GM18858 (cell line): Measurements from ENCODE around the gene UBE4A.

Experiments
- ATAC-seq: cut with Tn5 transposase; IDR thresholded peaks from one replicate; pipeline ENCODE4 v1.9.1; 2021; ENCODE audit not compliant: unreplicated experiment

The UBE4A gene

DNA sequence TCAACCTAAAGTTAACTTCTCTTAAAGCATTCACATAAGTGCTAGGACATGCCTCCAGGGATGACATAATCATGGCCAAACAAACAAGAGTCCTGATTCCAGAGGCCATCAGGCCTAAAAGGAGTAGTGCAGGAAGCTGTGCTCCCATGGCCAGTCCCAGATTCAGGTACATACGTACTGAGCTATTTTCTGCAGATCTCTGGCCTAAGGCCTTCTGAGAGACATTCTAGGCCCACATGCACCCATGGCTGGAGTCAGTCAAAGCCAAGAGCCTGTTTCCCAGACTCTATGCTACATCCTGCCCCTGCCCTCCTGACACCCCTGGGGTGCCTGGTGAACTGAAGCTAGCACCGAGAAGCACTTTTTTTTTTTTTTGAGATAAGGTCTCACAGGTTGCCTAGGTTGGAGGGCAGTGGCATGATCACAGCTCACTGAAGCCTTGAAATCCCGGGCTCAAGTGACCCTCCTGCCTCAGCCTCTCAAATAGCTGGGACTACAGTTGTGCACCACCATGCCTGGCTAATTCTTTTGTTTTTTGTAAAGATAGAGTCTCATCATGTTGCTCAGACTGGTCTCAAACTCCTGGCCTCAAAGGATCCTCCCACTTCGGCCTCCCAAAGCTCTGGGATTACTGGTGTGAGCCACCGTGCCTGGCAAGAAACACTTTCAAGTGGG lies 17.4 kb upstream of the UBE4A start:
- ATAC-seq: no peak

DNA sequence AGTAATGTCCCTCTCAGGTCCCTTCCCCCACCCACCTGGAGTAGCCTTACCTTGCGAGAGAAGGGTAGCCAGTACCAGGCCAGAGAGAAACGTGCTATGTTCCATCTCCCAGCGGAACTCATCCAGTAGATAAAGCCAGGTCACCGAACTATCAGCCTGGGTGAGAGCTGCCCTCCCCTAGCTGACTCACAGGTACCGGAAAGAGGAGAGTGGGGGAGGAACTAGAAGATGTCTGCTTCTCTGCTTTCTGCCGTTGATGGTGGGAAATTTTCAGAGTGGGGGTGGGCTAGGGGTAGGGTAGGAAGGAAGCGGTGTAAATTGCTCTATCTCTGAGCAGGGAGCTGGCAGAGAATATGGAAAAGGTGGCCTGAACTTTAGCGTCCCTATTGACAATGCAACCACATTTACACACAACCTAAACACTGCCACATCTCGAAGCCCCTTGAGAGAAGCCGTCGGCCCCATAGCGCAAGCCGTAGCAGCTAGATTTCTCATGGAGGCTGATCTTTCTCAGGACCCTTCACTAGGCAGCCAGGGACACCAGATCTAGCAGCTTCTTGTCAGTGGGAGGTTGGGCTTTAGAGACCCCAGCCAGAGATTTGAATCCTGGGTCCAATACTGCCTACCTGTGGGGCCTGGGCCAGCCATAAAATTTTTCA lies 16.8 kb upstream of the UBE4A start, which contains the start of gene CD3D:
TSS of gene CD3D (minus strand) at position 203 of the 659 bp plus-strand sequence. CDS start at position 105, 98 bp downstream.
- ATAC-seq: no peak

DNA sequence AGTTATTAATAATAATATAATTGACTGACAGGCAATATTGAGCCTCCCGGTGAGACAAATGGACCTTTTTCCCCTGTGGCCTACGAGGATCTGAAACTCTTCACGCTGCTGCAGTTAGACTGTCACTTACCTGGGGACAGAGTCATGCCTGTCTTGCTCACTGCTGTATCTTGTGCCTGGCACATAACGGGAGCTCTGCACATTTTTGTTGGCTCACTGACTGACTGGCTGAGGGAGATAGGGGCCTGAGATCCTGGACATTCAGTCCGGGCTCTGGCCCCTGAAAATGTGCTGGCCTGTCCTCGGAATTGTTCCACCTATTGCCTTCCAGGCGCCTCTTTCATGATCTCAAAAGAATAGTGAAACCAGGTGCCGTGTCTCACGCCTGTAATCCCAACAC lies 16.2 kb upstream of the UBE4A start:
- no peak for ATAC-seq

DNA sequence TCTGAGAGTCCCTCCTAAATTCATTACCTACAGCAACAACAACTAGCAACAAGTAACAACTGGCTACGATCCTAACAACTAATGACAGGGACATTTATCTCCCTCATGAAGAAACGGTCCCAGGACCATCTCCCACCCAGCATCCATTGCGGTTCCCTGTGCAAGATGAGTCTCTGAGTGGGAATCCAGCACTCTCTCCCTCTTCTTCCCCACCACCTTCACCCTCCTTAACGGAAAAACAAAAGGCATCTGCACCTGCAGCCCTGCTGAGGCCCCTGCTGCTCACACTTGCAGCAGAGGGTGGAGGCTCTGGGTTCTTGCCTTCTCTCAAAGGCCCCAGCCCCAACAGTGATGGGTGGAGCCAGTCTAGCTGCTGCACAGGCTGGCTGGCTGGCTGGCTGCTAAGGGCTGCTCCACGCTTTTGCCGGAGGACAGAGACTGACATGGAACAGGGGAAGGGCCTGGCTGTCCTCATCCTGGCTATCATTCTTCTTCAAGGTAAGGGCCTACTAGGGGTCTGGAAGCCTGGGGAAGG lies 15.4 kb upstream of the UBE4A start, which contains the start of gene CD3G:
TSS of gene CD3G (plus strand) at position 364 of the 535 bp plus-strand sequence. CDS start at position 444, 80 bp downstream.
- ATAC-seq: no peak

DNA sequence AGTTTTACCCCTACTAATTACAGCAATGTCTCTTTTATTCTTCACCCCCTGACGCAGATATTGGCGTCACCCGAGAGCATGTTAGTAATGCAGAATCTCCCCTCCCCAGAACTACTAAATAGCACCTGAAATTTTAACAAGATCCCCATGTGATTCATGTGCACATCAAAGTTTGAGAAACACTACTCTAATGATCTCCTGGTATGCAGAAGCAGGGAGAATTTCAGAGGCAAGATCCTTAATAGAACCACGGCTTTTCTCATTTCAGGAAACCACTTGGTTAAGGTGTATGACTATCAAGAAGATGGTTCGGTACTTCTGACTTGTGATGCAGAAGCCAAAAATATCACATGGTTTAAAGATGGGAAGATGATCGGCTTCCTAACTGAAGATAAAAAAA lies 9.9 kb upstream of the UBE4A start:
- ATAC-seq: no peak

DNA sequence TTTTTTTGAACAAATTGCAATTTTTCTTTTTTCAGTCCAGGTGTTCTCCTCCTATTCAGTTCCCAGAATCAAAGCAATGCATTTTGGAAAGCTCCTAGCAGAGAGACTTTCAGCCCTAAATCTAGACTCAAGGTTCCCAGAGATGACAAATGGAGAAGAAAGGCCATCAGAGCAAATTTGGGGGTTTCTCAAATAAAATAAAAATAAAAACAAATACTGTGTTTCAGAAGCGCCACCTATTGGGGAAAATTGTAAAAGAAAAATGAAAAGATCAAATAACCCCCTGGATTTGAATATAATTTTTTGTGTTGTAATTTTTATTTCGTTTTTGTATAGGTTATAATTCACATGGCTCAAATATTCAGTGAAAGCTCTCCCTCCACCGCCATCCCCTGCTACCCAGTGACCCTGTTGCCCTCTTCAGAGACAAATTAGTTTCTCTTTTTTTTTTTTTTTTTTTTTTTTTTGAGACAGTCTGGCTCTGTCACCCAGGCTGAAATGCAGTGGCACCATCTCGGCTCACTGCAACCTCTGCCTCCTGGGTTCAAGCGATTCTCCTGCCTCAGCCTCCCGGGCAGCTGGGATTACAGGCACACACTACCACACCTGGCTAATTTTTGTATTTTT lies 6.2 kb upstream of the UBE4A start:
- ATAC-seq: no peak

DNA sequence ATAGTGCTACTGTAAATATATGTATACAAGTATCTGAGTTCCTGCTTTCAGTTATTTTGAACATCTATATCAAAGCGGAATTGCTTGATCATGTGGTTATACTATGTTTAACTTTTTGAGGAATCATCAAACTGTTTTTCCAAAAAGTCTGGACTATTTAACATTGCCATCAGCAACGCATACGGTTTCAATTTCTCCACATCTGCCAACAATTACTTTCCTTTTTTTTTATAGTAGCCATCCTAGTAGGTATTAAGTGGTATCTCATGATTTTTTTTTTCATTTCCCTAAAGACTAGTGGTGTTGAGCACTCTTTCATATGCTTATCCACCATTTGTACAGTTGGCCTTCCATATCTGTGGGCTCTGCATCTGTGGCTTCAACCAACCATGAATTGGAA lies 1.3 kb upstream of the UBE4A start:
- no peak for ATAC-seq

DNA sequence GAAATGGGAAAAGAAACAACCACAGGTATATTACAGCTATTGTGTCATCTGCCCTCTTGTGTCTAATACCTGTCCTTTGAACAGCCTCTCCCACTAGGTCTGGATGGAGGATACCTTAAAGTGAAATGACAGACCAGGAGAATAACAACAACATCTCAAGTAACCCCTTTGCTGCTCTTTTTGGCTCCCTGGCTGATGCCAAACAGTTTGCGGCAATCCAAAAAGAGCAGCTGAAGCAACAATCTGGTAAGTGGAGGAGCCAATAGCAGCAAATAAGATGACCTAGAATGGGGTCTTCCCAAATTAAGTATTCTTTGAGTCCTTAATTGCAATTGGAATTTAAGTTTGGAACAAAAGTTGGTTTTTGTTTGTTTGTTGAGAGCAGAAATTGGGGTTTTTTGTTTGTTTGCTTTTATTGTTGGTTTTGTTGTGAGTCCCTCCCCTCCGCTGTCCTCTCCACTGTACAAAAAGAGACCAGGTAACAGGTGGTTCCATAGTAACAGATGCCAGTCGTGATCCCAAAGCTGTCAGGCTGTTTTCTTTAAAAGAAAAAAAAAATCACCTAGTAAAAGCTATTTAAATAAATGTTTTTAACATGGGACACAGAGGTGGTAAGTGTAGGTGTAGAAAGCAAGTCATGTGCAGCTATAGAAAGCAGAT lies 5.7 kb downstream of the UBE4A start:
- no peak for ATAC-seq

DNA sequence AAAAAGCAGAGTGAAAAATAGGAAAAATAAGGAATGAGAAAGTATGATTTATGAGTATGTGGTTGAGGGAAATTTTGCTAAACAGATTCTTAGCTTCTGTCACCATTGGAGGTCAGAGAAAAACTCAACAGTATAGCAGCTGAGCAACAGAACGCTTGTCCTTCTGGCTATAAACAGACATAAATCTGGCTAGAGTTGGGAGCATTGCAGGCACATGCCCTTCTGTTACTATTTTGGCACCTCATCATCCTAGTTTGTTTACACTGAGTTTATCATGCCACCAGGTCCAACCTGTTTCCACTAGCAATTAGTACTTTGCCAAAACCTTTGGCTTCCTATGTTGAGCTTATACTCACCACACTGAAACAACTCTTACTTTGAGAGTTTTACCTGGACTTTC lies 6.9 kb downstream of the UBE4A start:
- no peak for ATAC-seq

DNA sequence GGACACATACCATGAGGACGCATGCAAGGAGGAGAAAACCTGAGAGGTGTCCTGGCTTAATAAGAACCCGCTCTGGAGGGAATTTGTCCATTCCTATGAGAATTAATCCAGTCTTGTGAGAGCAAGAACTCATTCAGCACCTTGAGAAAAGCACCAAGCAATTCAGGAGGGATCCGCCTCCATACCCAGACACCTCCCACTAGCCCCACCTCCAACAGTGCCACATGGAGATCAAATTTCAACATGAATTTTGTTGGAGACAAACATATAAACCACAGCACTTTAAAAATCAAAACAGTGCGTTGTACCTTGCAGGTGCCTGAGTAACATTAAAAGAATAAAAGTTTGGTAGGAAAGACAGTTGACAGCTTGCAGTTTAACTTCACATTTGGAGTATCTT lies 11.4 kb downstream of the UBE4A start:
- ATAC-seq: no peak

DNA sequence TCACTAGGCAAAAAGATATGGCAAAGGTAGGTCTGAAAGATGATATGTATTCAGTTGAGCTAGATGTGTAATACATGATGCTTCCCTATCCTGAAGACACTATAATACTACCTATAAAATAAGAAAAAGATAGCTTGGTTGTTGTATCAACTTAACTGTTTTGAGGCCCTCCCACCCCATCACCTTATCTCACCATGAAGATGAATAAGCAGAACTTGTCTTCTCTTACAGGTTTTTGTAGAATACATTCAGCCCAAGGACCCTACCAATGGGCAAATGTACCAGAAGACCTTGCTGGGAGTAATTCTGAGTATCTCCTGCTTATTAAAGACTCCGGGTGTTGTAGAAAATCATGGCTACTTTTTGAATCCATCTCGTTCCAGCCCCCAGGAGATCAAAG lies 13.9 kb downstream of the UBE4A start:
- ATAC-seq: no peak

DNA sequence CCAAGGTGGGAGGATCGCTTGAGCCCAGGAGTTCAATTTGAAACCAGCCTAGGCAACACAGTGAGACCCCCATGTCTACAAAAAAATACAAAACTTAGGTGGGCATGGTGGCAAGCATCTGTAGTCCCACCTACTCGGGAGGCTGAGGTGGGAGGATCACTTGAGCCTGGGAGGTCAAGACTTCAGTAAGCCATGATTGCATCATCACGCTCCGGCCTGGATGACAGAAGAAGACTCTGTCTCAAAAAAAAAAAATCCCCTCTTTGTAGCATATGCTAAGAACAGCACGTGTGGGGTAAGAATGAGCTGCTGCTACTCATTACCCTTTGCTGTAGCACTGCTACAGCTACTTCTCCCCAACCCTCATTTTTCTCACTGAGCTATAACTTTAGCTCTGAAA lies 14.5 kb downstream of the UBE4A start:
- no peak for ATAC-seq

DNA sequence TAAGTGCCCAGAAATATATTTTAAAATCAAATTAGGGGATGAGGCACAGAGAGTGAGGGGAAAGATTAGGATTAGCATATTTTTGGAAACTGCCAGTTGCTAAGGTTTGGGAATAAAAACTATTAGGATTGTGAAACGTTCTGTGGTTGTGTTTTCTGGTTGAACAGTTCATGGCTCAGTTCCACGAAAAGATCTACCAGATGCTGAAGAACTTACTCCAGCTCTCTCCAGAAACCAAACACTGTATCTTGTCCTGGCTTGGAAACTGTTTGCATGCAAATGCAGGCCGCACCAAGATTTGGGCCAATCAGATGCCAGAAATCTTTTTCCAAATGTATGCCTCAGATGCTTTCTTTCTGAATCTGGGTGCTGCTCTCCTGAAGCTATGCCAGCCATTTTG lies 15.3 kb downstream of the UBE4A start:
- no peak for ATAC-seq

DNA sequence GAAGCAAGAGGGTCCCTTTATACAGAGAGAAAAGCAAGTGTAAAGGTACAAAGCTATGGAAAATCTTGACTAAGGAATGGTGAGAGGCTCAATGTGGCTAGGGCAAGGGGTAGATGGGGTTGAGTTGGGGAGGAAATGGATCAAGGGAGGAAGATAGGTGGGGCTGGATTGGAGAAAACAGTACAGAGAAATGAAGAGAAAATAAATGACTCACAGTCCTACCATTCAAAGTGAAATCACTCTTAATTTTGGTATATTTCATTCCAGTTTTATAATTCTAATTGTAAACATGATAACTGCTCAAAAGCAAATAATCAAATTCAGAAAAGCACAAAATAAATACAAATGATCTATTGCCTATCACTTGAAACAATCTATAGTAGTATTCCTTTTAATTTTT lies 16.6 kb downstream of the UBE4A start:
- no peak for ATAC-seq

DNA sequence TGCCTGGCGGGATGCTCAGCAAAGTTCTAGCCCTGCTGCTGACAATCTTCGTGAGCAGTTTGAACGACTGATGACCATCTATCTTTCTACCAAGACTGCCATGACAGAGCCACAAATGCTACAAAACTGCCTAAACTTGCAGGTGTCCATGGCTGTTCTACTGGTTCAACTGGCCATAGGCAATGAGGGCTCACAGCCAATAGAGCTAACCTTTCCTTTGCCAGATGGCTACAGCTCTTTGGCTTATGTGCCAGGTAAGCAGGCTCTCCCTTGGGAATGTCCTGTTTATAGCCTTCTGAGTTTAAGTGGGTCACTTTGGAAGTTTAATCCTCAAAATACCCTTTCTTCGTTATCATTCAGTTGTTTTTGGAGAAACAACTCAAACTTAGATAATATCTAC lies 20.1 kb downstream of the UBE4A start:
- ATAC-seq: no peak

DNA sequence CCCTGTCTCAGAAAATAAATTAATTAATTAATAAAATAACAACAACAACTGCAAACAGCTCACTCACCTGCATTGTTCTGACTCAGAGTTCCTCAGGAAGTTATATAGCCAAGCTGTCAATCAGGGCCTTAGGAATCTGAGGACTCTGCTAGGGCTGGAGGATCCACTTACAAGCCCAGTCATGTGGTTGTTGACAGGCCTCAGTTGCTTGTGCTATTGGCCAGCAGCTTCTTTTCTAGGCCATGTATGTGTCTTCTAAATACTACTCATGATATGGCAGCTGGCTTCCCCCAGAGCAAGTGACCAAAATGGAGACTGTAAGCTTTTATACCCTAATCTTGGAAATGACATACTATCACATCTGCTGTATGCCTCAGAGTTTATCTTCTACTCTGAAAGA lies 21.2 kb downstream of the UBE4A start:
- no peak for ATAC-seq

DNA sequence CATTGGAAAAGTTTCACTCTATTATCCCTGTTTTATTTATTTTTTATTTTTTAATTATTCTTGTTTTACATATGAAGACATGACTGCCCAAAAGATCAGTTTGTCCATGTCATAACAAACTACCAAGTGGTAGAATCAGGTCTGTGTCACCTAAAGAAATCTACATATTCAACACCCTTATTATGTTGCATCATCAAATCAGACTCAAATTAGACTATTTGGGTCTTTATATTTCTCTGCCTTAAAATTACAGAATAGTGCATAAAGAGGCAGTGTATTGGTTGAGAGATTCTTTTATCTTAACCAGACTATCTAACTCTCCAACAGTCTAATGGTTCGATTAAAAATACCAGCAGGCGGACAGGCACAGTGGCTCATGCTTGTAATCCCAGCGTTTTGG lies 23.6 kb downstream of the UBE4A start:
- no peak for ATAC-seq

DNA sequence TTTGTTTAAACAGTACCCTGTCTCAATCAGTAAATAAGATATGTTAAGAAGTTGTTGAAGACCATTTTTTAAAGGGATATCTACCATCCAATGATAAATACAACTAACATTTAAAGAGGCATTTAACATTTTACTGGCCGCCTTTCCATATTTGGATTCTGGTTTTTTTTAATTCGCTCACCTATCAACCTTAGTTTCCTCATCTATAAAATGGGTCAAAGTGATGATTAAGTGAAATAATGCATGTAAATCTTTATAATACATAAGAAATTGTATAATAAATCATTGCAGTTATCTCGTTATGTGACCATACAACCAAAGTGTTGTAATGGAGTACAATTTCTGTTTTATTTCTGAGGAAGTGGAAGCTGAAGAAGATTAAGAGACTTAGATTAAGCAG lies 24.3 kb downstream of the UBE4A start:
- no peak for ATAC-seq

DNA sequence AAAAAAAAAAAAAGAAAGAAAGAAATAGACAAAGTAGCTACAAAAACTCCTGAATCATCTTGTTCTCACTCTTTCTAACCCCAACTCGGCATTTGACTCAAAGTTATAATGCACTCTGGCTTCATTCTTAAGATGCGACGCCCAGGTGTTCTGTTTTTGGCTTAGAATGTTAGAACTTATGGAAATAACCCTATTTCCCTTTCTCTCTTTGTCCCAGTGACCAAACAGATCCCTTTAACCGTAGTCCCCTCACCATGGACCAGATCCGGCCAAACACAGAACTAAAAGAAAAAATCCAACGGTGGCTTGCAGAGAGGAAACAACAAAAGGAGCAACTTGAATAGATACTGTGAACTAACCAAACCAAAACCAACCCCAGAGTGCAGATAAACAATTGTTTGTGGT lies 36.7 kb downstream of the UBE4A start:
- ATAC-seq: no peak

DNA sequence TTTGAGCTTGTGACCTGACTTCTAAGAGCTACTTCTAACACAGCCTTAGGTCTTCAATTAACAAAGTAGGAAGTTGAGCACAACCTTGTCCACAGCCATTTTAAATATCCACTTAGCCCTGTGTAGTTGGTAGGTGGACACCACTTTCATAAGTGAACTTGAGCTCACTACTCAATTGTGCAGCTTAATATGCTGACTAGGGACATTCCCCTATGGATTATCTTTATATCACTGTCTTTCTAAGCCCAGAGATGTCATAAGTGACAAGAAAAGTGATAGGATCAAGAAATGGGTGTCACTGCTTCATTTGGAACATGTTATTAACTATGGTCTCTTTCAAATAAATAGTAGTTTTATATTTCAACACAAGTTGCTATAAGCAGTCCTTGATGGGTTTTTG lies 38.0 kb downstream of the UBE4A start:
- no peak for ATAC-seq

DNA sequence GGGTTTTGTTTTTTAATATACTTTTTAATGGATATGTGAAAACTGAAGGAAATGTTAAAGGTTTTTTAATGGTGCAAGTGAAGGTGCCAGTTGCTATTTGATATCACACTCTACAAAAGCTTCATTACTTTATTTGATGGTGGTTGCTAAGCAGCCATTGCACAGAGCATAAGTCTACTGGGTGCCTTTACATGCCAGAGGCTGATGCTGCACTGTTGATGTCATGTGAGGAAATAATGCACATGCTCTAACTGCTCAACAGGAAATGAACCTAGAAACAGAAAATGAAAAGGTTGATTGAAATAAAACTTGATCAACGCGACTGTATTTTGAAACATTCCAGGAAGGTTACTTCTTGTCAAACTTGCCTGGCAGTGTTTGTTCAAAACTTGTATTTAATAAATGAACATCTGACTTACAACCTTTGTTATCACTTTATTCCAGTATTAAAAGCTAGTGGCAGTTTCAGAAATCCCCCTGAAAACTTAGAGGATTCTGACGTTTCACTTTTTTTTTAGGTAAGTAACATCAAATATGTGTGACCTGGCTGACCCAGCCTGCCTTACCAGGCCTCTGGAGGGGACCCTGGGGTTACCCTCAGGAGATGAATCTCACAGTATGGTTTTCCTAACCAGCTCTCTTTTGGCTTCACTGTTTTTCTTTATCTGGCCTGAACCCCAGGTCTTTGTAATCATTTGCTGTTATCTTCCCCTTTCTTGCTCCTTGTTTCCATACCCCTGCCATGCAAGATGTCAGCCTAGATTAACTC lies 39.6 kb downstream of the UBE4A start:
- no peak for ATAC-seq
